Keratinocyte (primary cell): ENCODE data around the gene RGS1.

Experiments used
- CTCF ChIP-seq, 3 experiments: IDR thresholded peaks in 1 of 3; conservative IDR thresholded peaks in 1 of 3; optimal IDR thresholded peaks in 1 of 3; 2 replicates in 2 of 3; 3 replicates in 1 of 3; pipeline versions ENCODE3 to v1.5.1; 2011; ENCODE audit warnings: low read length in 3 of 3, mild to moderate bottlenecking in 3 of 3, moderate library complexity in 2 of 3, control low read depth in 1 of 3, inconsistent platforms in 1 of 3; ENCODE audit not compliant: insufficient read depth in 2 of 3; ENCODE audit errors: extremely low read depth in 1 of 3
- EZH2 ChIP-seq: IDR thresholded peaks from one replicate; pipeline ENCODE4 v1.6.1; 2012; ENCODE audit warnings: inconsistent platforms, mild to moderate bottlenecking, low read length, moderate library complexity

- TF ChIP-seq CTCF (optimal IDR thresholded peaks at IDR 0.05 in 1 of 3, IDR thresholded peaks at IDR 0.05 in 1 of 3, conservative IDR thresholded peaks at IDR 0.05 in 1 of 3; ENCODE audit: extremely low read depth in 1 of 3, insufficient read depth in 2 of 3, low read length in 3 of 3) (no peak), EZH2 (no peak)
Observed at GRCh38 chr1:192561301-192561700, 14.3 kb upstream of the RGS1 start.
